Mesothelial cell of epicardium (in vitro differentiated cells): ENCODE measurements around the gene PKIB. TPM values are rescaled to one million over a fixed set of nuclear protein-coding genes. Genes with fewer than 3 reads are reported as not detected.
A peak's percentile ranks its signal among the peaks of the same experiment; 100 is the strongest.
"Not testable (repeated sequence)": the region's sequence is repeated elsewhere in the genome, so short reads cannot be mapped to it uniquely, and the experiment has no call there.

Experiments
- DNase-seq, 2 experiments: peaks; one replicate each; pipeline ENCODE4 v3.0.0; 2021; ENCODE audit warnings: low spot score in 2 of 2; ENCODE audit not compliant: unreplicated experiment in 2 of 2
- H3K27ac Mint-ChIP-seq: 2 replicates; pipeline ENCODE4 v1.8.0; 2021; ENCODE audit warnings: mixed read lengths
- H3K27me3 Mint-ChIP-seq: 2 replicates; pipeline ENCODE4 v1.8.0; 2021; ENCODE audit warnings: low read depth, mixed read lengths
- H3K36me3 Mint-ChIP-seq: 2 replicates; pipeline ENCODE4 v1.8.0; 2021; ENCODE audit warnings: mixed read lengths
- H3K4me1 Mint-ChIP-seq: 2 replicates; pipeline ENCODE4 v1.8.0; 2021; ENCODE audit warnings: mixed read lengths
- H3K4me3 Mint-ChIP-seq: 2 replicates; pipeline ENCODE4 v1.8.0; 2021; ENCODE audit warnings: mild to moderate bottlenecking, moderate library complexity, mixed read lengths
- H3K9me3 Mint-ChIP-seq: 2 replicates; pipeline ENCODE4 v1.8.0; 2021; ENCODE audit warnings: mixed read lengths
- total RNA-seq: library from RNA; stranded (reverse); gene quantifications from 3 replicates; pipeline ENCODE4 v1.2.1, GENCODE V29; 2021
- TF ChIP-seq, protein P1 (sequence below): fragments of 200-600 bp; sonication (generic); IDR thresholded peaks from one replicate; pipeline ENCODE4 v1.5.0; 2021; ENCODE audit warnings: antibody characterized with exemption; ENCODE audit not compliant: unreplicated experiment

Gene PKIB
- total RNA-seq, 1 donor from 2014 or later, result 48.9 TPM

DNA sequence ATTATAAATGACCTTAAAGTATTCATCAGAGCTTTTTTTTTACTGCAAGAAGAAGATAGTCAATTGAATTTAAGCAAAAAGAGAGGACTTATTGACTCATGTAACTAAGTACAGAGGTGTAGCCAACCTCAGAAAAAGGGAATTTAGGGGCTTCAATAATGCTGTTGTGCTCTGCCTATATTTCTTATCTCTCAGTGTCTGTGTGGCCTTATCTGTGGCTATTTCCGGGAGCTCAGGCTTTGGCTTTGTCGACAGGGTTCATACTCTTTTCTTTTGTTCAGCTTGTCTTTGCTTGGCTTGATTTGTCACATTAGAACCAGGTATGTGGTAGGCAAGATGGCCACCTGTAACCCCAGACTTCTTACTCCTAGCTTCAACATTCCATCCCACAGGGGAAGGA, 130.7 kb downstream of the PKIB start:
- Mint-ChIP-seq H3K27me3 (no peaks in the 10 kb centered on the region), H3K9me3 (peaks cover 6% of the 10 kb centered on the region), H3K27ac (no peak overlapping the region), H3K4me3 (no peak overlapping the region), H3K36me3 (no peaks in the 10 kb centered on the region), H3K4me1 (peaks cover 14% of the 10 kb centered on the region)
- DNase-seq, result no peak
- TF ChIP-seq, protein P1, sequence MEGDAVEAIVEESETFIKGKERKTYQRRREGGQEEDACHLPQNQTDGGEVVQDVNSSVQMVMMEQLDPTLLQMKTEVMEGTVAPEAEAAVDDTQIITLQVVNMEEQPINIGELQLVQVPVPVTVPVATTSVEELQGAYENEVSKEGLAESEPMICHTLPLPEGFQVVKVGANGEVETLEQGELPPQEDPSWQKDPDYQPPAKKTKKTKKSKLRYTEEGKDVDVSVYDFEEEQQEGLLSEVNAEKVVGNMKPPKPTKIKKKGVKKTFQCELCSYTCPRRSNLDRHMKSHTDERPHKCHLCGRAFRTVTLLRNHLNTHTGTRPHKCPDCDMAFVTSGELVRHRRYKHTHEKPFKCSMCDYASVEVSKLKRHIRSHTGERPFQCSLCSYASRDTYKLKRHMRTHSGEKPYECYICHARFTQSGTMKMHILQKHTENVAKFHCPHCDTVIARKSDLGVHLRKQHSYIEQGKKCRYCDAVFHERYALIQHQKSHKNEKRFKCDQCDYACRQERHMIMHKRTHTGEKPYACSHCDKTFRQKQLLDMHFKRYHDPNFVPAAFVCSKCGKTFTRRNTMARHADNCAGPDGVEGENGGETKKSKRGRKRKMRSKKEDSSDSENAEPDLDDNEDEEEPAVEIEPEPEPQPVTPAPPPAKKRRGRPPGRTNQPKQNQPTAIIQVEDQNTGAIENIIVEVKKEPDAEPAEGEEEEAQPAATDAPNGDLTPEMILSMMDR, result no peak

DNA sequence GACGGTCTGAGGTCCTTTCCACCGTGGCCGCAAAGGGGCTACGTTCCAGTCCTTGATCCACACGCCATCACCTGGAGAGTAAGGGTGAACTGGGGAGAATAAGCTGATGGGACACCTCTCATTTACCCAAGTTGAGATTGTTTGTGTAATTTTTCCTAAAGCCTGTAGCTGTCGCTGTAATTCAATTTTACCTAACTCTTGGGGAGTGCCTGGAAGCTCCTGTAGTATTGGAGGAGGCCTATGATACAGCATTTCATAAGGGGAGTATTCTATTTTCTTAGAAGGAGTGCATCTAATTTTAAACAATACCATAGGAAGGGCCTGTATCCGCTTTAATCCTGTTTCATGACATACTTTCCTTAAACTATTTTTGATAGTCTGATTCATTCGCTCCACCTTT, 134.0 kb downstream of the PKIB start:
- not testable (repeated sequence) for H3K27me3 Mint-ChIP-seq, DNase-seq, H3K4me3 Mint-ChIP-seq, H3K4me1 Mint-ChIP-seq, H3K36me3 Mint-ChIP-seq
- peaks cover 23% of the 10 kb centered on the region for H3K9me3 Mint-ChIP-seq
- H3K27ac Mint-ChIP-seq, result peak overlapping the region; percentile 12

DNA sequence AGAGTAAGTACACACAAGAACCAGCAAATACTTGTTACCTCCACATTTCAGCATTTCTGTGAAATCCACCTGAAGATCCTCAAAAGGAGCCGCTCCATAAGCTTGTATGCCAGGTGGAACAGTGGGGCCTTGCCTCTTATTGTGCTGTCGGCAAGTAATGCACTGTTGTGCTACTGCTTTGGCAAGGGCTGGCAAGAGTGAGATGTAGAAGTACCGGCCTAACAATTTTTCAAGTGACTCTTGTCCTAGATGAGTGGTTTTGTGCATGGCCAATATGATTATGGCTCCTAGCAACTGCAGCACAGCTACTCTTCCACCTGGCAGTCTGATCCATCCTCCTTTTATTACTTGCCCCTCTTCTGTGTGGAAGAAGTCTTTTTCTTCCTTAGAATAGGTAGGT, 134.7 kb downstream of the PKIB start:
- H3K27me3 Mint-ChIP-seq, H3K27ac Mint-ChIP-seq, DNase-seq, H3K4me3 Mint-ChIP-seq, H3K36me3 Mint-ChIP-seq: not testable (repeated sequence)
- H3K4me1 Mint-ChIP-seq, result peaks cover 15% of the 10 kb centered on the region
- peaks cover 26% of the 10 kb centered on the region for H3K9me3 Mint-ChIP-seq

DNA sequence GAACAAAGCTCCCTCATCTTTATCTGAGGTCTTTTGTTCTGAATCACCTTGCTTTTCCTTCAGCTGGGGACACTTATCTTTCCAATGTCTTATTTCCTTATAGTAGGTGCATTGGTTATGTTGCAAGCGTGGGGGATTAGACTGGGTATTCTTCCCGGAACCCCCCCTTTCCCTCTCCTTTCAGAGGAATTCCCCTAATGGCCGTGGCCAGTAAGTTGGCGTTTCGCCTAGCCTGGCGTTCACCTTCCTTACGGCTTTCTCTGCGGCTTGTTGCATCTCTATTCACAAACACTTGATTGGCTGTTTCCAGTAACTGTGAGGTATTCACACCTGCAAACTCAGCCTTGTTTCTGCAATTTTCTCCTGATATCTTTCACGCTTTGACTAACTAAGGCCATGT, 136.5 kb downstream of the PKIB start:
- H3K9me3 Mint-ChIP-seq, result peaks cover 21% of the 10 kb centered on the region
- H3K4me3 Mint-ChIP-seq, result no peak overlapping the region
- TF ChIP-seq, protein P1, result no peak
- H3K4me1 Mint-ChIP-seq, result peaks cover 27% of the 10 kb centered on the region
- H3K36me3 Mint-ChIP-seq, result peaks cover 9% of the 10 kb centered on the region
- no peak overlapping the region for H3K27ac Mint-ChIP-seq
- no peaks in the 10 kb centered on the region for H3K27me3 Mint-ChIP-seq
- DNase-seq, result no peak

DNA sequence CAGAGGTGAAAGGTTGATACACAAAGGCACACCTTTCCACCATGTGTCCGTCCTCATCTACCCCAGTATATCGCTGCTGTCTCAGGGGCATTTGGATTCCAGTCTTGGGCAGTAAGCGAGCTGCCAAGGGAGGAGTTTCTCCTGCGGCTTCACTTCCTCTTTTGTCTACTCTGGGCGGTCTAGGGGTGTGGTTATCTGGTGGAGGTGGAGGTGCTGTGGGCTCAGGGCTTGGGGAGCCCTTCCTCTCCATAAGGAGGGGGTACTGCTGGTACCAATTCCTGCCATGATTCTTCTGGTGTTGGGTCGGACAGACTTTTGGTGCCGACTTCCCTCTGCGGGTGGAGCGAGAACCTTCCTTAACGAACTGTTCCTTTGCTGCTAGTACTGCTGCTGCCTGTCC, 137.4 kb downstream of the PKIB start:
- H3K4me1 Mint-ChIP-seq, result peaks cover 28% of the 10 kb centered on the region
- H3K27ac Mint-ChIP-seq, result no peak overlapping the region
- peaks cover 9% of the 10 kb centered on the region for H3K36me3 Mint-ChIP-seq
- no peaks in the 10 kb centered on the region for H3K27me3 Mint-ChIP-seq
- TF ChIP-seq, protein P1, result no peak
- no peak overlapping the region for H3K4me3 Mint-ChIP-seq
- H3K9me3 Mint-ChIP-seq, result peaks cover 21% of the 10 kb centered on the region
- DNase-seq, result no peak

DNA sequence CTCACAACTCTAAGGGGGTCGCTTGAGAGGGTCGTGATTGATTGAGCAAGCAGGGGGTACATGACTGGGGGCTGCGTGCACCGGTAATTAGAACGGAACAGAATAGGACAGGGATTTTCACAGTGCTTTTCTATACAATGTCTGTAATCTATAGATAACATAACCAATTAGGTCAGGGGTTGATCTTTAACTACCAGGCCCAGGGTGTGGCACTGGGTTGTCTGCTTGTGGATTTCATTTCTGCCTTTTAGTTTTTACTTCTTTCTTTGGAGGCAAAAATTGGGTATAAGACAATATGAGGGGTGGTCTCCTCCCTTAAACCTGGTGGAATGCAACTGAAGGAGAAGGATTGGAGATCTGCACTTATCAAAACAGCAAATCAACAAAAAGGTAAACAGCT, 138.7 kb downstream of the PKIB start:
- not testable (repeated sequence) for DNase-seq, H3K36me3 Mint-ChIP-seq, H3K27ac Mint-ChIP-seq, H3K27me3 Mint-ChIP-seq, H3K4me3 Mint-ChIP-seq
- Mint-ChIP-seq H3K4me1 (peaks cover 23% of the 10 kb centered on the region), H3K9me3 (peaks cover 21% of the 10 kb centered on the region)

DNA sequence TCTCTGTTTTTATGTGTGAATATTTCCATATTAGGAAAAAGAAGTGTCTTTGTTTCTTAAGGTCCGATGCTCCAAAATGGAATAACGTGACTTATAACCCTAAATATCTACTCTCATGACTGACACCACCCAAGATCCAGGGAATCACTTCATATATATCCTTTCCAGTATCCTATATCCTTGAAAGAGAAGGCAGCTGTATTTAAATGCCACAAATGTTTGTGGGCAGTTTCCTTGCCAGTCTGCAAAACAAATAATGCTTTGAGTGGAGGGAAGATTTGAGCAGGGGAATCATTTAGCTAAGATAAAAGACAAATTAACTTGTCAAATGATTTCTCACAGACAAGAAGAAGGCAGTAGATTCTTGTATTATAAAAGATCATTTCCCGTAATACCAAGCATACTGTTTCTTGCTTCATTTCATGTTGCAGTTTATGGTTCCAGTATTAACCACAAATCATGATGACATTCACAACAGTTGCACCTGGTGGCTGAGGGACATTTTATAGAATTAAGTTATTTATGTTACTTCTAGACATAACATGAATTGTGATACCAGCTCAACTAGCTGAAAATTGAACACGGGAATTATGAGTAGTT, 139.3 kb downstream of the PKIB start:
- TF ChIP-seq, protein P1, result no peak

More for the DNA sequence above, 139.3 kb downstream of the PKIB start:
- Mint-ChIP-seq H3K4me1 (peaks cover 19% of the 10 kb centered on the region), H3K9me3 (peaks cover 21% of the 10 kb centered on the region), H3K4me3 (no peak overlapping the region), H3K27me3 (no peaks in the 10 kb centered on the region), H3K27ac (no peak overlapping the region), H3K36me3 (peaks cover 9% of the 10 kb centered on the region)
- DNase-seq, result no peak
